ENCODE results near the gene DOCK3.

DNA sequence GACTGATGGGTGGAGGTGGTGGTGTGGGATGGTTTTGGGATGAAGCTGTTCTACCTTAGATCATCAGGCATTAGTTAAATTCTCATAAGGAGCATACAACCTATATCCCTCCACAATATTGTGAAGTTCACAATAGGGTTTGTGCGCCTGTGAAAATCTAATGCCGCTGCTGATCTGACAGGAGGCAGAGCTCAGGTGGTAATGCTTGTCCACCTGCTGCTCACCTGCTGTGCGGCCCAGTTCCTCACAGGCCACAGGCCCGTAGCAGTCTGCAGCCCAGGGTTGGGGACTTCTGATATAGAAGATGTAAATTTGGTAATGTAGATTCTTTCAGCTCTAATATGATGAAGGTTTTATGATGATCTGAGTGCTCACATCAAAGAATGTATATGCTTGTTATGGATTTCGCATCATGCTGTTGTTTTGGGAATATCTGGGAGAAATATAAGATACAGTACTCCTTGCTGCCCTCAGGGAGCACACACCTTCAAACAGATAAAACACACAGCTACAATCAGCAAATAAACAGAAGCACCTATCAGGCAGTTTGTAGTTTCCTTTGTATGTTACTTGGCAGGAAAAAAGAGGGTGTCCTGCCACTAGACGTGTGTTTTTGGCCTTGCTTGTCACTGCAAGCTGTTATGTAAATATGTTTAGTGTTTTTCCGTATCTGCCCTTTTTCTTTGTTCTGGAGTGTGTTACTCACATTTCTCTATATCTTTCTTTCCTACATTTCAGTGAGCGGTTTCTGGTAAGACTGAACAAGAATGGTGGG is 471.3 kb downstream of the DOCK3 start:
- TF ChIP-seq CTCF (IDR thresholded peaks at IDR 0.05) (no peak), POLR2AphosphoS5 (IDR thresholded peaks at IDR 0.05) (no peak), POLR2A (IDR thresholded peaks at IDR 0.05) (no peak)

All from gastroesophageal sphincter (tissue), 3 donors.